Renal cortex interstitium (tissue), 15 donors: ENCODE data around the gene REN. TPM values are rescaled to one million over a fixed set of nuclear protein-coding genes. Genes with fewer than 3 reads are reported as not detected.
A peak's percentile ranks its signal among the peaks of the same experiment; 100 is the strongest.

Experiments
- DNase-seq, 11 donors: peaks; one replicate each; pipeline ENCODE4 v3.0.0-alpha.2; 2013; ENCODE audit warnings: low read depth in 9 of 11, low spot score in 4 of 11; ENCODE audit errors: extremely low read depth in 1 of 11
- long read RNA-seq, 16 experiments: transcript quantifications; one replicate each; lab custom pipeline, GENCODE V29; 2026
- polyA plus RNA-seq, 3 donors: library from polyadenylated mRNA; unstranded; fragments of 120-200 nt; gene quantifications; one replicate each; pipeline ENCODE4 v1.2.1, GENCODE V29; 2013; ENCODE audit not compliant: insufficient read length in 3 of 3

REN gene
- 10 to 100 TPM; 71.1 to 81.4 (median 80.3) TPM for polyA plus RNA-seq
- long read RNA-seq, donor 1, partial matches to known transcripts = 32 of 59 reads
- long read RNA-seq, donor 1, other reads (novel, unspliced or antisense) = 27 of 59 reads
- long read RNA-seq, donor 2, partial matches to known transcripts = 7 of 21 reads
- long read RNA-seq, donor 2, other reads (novel, unspliced or antisense) = 14 of 21 reads
- long read RNA-seq, donor 3, partial matches to known transcripts = 60 of 134 reads
- long read RNA-seq, donor 3, other reads (novel, unspliced or antisense) = 74 of 134 reads
- long read RNA-seq, donor 4, partial matches to known transcripts = 18 of 49 reads
- long read RNA-seq, donor 4, other reads (novel, unspliced or antisense) = 31 of 49 reads
- long read RNA-seq, donor 5 = 0 reads
- long read RNA-seq, donor 6, partial matches to known transcripts = 34 of 68 reads
- long read RNA-seq, donor 6, other reads (novel, unspliced or antisense) = 34 of 68 reads
- long read RNA-seq, donor 7, partial matches to known transcripts = 23 of 57 reads
- long read RNA-seq, donor 7, other reads (novel, unspliced or antisense) = 34 of 57 reads
- long read RNA-seq, donor 8, partial matches to known transcripts = 134 of 205 reads
- long read RNA-seq, donor 8, other reads (novel, unspliced or antisense) = 71 of 205 reads
- long read RNA-seq, donor 9, partial matches to known transcripts = 30 of 53 reads
- long read RNA-seq, donor 9, other reads (novel, unspliced or antisense) = 23 of 53 reads
- long read RNA-seq, donor 10, partial matches to known transcripts = 24 of 59 reads
- long read RNA-seq, donor 10, other reads (novel, unspliced or antisense) = 35 of 59 reads
- long read RNA-seq, donor 11, partial matches to known transcripts = 54 of 128 reads
- long read RNA-seq, donor 11, other reads (novel, unspliced or antisense) = 74 of 128 reads
- long read RNA-seq, donor 12, partial matches to known transcripts = 0 of 7 reads
- long read RNA-seq, donor 12, other reads (novel, unspliced or antisense) = 7 of 7 reads
- long read RNA-seq, donor 13, partial matches to known transcripts = 33 of 68 reads
- long read RNA-seq, donor 13, other reads (novel, unspliced or antisense) = 35 of 68 reads
- long read RNA-seq, donor 14, partial matches to known transcripts = 27 of 27 reads
- long read RNA-seq, donor 14, other reads (novel, unspliced or antisense) = 0 of 27 reads
- long read RNA-seq, donor 15, partial matches to known transcripts = 6 of 24 reads
- long read RNA-seq, donor 15, other reads (novel, unspliced or antisense) = 18 of 24 reads
- long read RNA-seq, donor 16, partial matches to known transcripts = 80 of 195 reads
- long read RNA-seq, donor 16, other reads (novel, unspliced or antisense) = 115 of 195 reads

GRCh38 chr1:204166219-204166618 lies at the start of gene REN:
TSS of gene REN (minus strand) at chr1:204166337. CDS start at chr1:204166293, 44 bp downstream.
- no peak for DNase-seq

- peak; percentile 63 to 87 (median 70) for DNase-seq
Observed at GRCh38 chr1:204213668-204214662, 47.8 kb upstream of the REN start, which contains the start of gene GOLT1A. TSS of gene GOLT1A (minus strand) at chr1:204213988. CDS start at chr1:204213906, 82 bp downstream.

- DNase-seq = no peak
Observed at GRCh38 chr1:204212715-204213114, 46.6 kb upstream of the REN start.

- DNase-seq = no peak
Observed at GRCh38 chr1:204211046-204211445, 44.9 kb upstream of the REN start.

- peak in 5 of 11 donors; percentile 31 to 50 (median 39) for DNase-seq
Observed at GRCh38 chr1:204207136-204207616, 41.0 kb upstream of the REN start.

GRCh38 chr1:204206121-204206520 lies 40.0 kb upstream of the REN start:
- DNase-seq = no peak

GRCh38 chr1:204205486-204205885 lies 39.3 kb upstream of the REN start:
- DNase-seq = no peak

GRCh38 chr1:204204944-204205343 lies 38.8 kb upstream of the REN start:
- DNase-seq = no peak

GRCh38 chr1:204203206-204203767 lies 37.1 kb upstream of the REN start:
- no peak for DNase-seq

GRCh38 chr1:204202481-204202880 lies 36.3 kb upstream of the REN start:
- no peak for DNase-seq

- no peak for DNase-seq
Observed at GRCh38 chr1:204201348-204202040, 35.4 kb upstream of the REN start.

- DNase-seq = no peak
Observed at GRCh38 chr1:204199579-204199978, 33.4 kb upstream of the REN start.

- no peak for DNase-seq
Observed at GRCh38 chr1:204198348-204199340, 32.5 kb upstream of the REN start.

GRCh38 chr1:204197068-204197467 lies 30.9 kb upstream of the REN start:
- no peak for DNase-seq

GRCh38 chr1:204196068-204196795 lies 30.1 kb upstream of the REN start, which contains the start of gene KISS1:
TSS of gene KISS1 (minus strand) at chr1:204196491. CDS start at chr1:204192876, 3,615 bp downstream.
- no peak for DNase-seq
